ENCODE measurements around the gene EGFR.

EGFR gene

DNA sequence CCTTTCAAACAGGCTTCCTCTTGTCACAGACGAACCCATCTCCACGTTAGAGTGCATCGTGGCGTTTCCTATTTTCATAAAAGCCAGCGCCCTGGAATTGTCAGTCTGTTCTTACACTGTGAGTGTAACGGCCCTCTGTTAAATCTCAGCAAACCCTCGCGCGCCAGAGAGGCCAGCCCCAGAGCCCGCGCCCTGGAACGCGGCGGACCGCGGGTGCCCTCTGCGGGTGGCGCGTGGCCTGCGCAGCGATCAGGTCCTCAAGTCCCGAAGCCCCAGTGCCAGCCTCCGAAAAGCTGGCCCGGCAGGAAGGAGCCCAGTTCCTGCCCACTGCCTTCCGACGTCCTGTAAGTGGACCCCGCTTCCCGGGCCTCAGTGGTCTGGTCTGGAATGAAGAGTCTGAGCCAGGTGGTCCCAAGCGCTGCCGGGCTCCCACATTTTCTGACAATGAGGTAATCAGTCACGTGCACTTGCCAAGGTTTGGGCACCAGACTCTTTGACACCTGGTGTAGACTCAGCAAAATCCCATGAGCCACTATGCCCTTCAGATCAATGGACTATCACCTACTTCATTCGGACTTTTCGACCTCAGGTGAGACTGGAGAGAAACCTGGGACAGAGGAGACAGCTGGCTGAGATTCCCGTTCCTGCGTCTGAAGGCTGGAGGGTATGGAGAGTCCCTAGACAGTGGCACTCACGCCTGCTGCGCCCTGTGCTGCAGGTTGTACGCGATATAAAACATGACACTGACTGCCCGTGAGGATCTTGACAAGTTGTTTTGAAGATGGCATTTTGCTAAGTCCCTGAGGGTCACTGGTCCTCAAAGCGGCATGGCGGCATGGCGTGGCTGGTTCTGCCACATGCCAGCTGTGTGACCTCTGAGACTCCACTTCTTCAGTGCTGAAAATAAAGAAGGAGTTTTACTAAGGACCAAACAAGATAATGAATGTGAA, 237.0 kb downstream of the EGFR start:
- peak; percentile 75 for DNase-seq

DNA sequence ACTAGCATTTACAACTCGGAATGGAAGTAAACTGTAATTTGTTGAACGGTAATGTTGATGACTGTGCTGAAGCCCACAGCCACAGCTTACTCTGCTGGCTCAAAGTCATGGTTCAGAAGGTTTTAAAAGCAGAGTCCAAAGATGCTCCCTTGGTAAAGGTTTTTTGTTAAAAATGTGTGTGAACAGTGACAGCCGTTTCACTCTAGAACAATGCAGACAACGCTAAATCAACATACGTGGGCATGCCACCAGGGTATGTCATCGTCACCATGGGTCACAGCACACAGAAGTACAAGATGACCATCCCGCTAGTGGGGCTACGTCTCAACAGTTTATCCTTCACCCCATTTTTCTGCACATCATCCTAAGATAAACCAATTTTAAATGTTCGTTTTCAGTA, 239.8 kb downstream of the EGFR start:
- DNase-seq = no peak

DNA sequence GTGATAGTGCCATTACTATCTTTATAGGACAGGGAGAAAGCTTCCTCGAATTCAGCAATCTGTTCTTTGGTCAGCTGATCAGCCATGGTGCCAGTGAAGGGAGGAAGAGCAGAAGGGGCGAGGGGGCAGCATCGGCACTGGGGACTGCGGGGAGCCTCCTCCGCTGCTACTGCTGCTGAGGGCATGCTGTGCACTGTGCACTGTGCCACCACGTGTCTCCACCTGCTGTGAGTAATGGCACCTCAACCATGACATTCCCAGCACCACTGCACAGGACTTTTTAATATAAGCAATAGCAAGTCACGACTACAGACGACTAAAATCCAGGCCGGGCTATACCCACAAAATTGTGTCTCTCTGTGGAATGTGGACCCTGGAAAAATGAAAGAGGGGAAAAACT, 241.4 kb downstream of the EGFR start:
- DNase-seq = no peak

DNA sequence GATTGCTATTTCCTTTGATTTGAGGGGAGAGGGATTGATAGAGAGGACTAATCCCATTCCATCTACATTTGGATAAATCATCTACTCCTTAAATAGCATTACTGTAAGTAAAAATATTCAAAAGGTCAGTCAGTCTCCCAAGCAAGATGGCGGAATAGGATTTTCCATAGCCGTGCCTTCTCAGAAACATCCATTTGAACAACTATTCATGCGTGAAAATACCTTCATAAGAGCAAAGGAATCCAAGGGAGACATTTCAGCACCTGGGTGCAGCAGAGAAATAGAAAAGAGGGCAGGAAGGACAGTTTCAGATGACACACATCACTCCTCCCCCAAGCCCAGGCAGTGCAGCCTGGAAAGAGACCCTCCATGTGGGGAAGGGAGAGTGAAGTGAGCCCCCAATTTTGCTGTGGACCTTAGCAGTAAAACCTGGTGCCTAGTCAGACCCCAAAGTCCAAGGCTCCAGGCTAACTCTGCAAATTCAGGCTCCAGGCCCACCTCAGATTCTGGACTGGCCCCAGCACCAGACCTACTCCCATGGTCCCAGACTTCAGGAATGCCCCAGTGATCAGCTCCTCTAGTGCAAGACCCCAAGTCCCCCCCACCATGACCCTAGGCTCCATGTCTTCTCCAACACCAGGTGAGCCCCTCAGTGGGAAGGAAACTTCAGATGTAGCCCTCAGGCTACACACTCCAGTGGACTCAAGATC, 242.0 kb downstream of the EGFR start:
- no peak for DNase-seq

Data from fibroblast of upper back skin (primary cell).